Keratinocyte (primary cell): ENCODE data around the gene XPNPEP2. TPM values are rescaled to one million over a fixed set of nuclear protein-coding genes. Genes with fewer than 3 reads are reported as not detected.

ENCODE experiments used
- DNase-seq: peaks from one replicate; pipeline ENCODE4 v3.0.0-alpha.2; 2011; ENCODE audit warnings: low read depth, missing footprints, low spot score
- FAIRE-seq: peaks from 2 replicates; lab custom pipeline; 2011; peaks lifted over from hg19 to GRCh38; lab: Jason Lieb, UNC
- H2AFZ ChIP-seq: 2 replicates; pipeline ENCODE4 v1.6.0; 2012; ENCODE audit warnings: low read length, control low read depth, inconsistent platforms; ENCODE audit not compliant: control insufficient read depth
- H3K27ac ChIP-seq: 2 replicates; pipeline ENCODE4 v1.5.1; 2011; ENCODE audit warnings: low read length; ENCODE audit not compliant: control insufficient read depth, insufficient read depth
- H3K27me3 ChIP-seq: 3 replicates; pipeline ENCODE4 v1.6.0; 2011; ENCODE audit warnings: low read length; ENCODE audit not compliant: control insufficient read depth, insufficient read depth; ENCODE audit errors: extremely low read depth
- H3K36me3 ChIP-seq, 2 experiments: 2 replicates in 1 of 2; 3 replicates in 1 of 2; pipeline ENCODE4 v1.5.1; 2011; ENCODE audit warnings: low read length in 2 of 2, mild to moderate bottlenecking in 1 of 2; ENCODE audit not compliant: control insufficient read depth in 2 of 2, insufficient read depth in 2 of 2; ENCODE audit errors: extremely low read depth in 1 of 2
- H3K4me1 ChIP-seq: 3 replicates; pipeline ENCODE4 v1.5.1; 2011; ENCODE audit warnings: low read length; ENCODE audit not compliant: control insufficient read depth, insufficient read depth; ENCODE audit errors: extremely low read depth
- H3K4me2 ChIP-seq: 3 replicates; pipeline ENCODE4 v1.6.0; 2011; ENCODE audit warnings: low read depth, low read length; ENCODE audit not compliant: control insufficient read depth, insufficient read depth; ENCODE audit errors: extremely low read depth
- H3K4me3 ChIP-seq, 3 experiments: fragments of 200-600 bp in 1 of 3; sonication (generic) in 1 of 3; 2 replicates in 2 of 3; 3 replicates in 1 of 3; pipeline ENCODE4 v1.5.1; 2011 to 2016; ENCODE audit warnings: low read length in 3 of 3, mild to moderate bottlenecking in 3 of 3, control low read depth in 2 of 3, inconsistent platforms in 1 of 3, low read depth in 1 of 3, mixed read lengths in 1 of 3, mixed run types in 1 of 3, moderate library complexity in 1 of 3; ENCODE audit not compliant: control insufficient read depth in 2 of 3, insufficient read depth in 2 of 3; ENCODE audit errors: extremely low read depth in 1 of 3
- H3K79me2 ChIP-seq: 2 replicates; pipeline ENCODE4 v1.6.0; 2012; ENCODE audit warnings: low read length; ENCODE audit not compliant: control insufficient read depth, insufficient read depth
- H3K9ac ChIP-seq: 3 replicates; pipeline ENCODE4 v1.6.0; 2011; ENCODE audit warnings: low read length; ENCODE audit not compliant: control insufficient read depth, insufficient read depth; ENCODE audit errors: extremely low read depth
- H3K9me1 ChIP-seq: 3 replicates; pipeline ENCODE4 v1.6.0; 2011; ENCODE audit warnings: low read length; ENCODE audit not compliant: control insufficient read depth, insufficient read depth; ENCODE audit errors: extremely low read depth
- H3K9me3 ChIP-seq: 2 replicates; pipeline ENCODE4 v1.5.1; 2012; ENCODE audit warnings: low read depth, low read length; ENCODE audit not compliant: control insufficient read depth
- H4K20me1 ChIP-seq: 3 replicates; pipeline ENCODE4 v1.6.0; 2011; ENCODE audit warnings: low read length; ENCODE audit not compliant: control insufficient read depth, insufficient read depth; ENCODE audit errors: extremely low read depth
- EZH2 ChIP-seq: IDR thresholded peaks from one replicate; pipeline ENCODE4 v1.6.1; 2012; ENCODE audit warnings: inconsistent platforms, mild to moderate bottlenecking, low read length, moderate library complexity
- dilution Hi-C: fragments of 300-500 bp; cut with MboI; formaldehyde crosslinking; loops from one replicate; pipeline ENCODE4 v1.7.0; 2020; ENCODE audit warnings: low sequenced_read_pairs; ENCODE audit not compliant: extremely low pct_ligation_motif_present
- polyA plus RNA-seq, 5 experiments: library from polyadenylated mRNA; depleted of rRNA in 3 of 5; stranded (reverse) in 3 of 5; stranded (forward) in 1 of 5; unstranded in 1 of 5; fragments of >200 nt; gene quantifications; 1 replicate in 1 of 5; 2 replicates in 3 of 5; 3 replicates in 1 of 5; pipeline versions ENCODE4 v1.2.1 to v1.2.3, GENCODE V29; 2011 to 2012; ENCODE audit warnings: missing spikeins in 2 of 5, low read depth in 1 of 5, low replicate concordance in 1 of 5
- TF ChIP-seq, protein P1 (sequence below), 3 experiments: IDR thresholded peaks in 1 of 3; conservative IDR thresholded peaks in 1 of 3; optimal IDR thresholded peaks in 1 of 3; 2 replicates in 2 of 3; 3 replicates in 1 of 3; pipeline versions ENCODE3 to v1.5.1; 2011; ENCODE audit warnings: low read length in 3 of 3, mild to moderate bottlenecking in 3 of 3, moderate library complexity in 2 of 3, control low read depth in 1 of 3, inconsistent platforms in 1 of 3; ENCODE audit not compliant: insufficient read depth in 2 of 3; ENCODE audit errors: extremely low read depth in 1 of 3

The XPNPEP2 gene
- polyA plus RNA-seq, 1 donor (not counting 4 experiments of a cell fraction or from before 2014, with no cell fraction given): not detected

DNA sequence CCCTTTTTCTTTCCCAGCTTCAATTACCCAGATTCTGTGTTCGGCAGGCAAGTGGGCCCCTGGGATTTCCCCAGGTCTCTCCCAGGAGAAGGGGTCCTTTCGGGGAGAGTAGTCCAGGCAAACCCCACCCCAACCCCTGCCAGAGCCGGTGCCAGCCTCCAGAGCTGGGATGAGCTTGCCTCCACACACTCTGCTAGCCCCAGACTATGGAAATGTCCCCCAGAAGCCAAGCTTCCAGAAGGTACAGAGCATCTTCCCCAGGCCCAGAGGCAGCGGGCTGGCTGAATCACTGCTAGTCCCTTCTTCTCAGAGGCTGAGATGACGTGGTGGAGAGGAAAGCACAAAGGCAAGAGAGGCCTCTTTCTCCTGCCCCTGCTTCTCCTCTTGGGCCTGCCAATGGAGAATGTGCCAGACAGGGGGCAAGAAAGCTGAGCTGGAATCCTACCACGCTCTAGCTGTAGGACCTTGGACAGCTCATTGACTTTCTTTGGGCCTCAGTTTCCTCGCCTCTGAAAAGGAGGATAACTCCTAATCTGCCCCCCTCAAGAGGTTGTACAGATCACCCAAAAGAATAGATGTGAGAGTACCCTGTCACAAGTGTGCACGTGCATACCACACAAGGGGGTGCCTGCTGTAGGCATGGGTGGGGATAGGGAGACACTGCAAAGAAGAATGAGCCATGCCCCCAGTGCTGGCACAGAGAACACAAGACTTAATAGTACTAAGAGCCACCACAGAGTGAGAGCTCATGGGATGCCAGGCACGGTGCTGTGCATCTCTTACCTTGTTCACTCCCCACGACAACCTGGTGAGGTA, 43.1 kb downstream of the XPNPEP2 start:
- no peak for FAIRE-seq

DNA sequence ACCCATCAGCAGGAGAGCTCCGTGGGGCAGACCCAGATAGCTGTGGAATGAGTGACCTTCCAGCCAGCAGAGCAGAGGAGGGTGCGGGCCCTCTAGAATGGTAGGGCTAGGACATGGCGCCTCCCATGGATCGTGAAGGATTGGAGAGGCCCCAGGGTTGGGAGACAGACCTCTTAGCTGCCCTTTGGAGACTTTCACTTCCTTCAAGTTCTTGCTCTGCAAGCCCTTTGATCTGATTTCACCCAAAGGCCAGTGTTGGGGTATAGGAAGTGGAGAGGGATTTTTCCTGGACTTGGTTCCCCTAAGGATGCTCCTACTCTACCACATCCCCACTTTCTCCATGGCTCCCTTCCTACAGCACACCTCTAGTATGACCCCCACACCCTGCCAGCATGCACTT, 43.9 kb downstream of the XPNPEP2 start:
- TF ChIP-seq EZH2: no peak
- TF ChIP-seq, protein P1, sequence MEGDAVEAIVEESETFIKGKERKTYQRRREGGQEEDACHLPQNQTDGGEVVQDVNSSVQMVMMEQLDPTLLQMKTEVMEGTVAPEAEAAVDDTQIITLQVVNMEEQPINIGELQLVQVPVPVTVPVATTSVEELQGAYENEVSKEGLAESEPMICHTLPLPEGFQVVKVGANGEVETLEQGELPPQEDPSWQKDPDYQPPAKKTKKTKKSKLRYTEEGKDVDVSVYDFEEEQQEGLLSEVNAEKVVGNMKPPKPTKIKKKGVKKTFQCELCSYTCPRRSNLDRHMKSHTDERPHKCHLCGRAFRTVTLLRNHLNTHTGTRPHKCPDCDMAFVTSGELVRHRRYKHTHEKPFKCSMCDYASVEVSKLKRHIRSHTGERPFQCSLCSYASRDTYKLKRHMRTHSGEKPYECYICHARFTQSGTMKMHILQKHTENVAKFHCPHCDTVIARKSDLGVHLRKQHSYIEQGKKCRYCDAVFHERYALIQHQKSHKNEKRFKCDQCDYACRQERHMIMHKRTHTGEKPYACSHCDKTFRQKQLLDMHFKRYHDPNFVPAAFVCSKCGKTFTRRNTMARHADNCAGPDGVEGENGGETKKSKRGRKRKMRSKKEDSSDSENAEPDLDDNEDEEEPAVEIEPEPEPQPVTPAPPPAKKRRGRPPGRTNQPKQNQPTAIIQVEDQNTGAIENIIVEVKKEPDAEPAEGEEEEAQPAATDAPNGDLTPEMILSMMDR (optimal IDR thresholded peaks at IDR 0.05 in 1 of 3, IDR thresholded peaks at IDR 0.05 in 1 of 3, conservative IDR thresholded peaks at IDR 0.05 in 1 of 3; ENCODE audit: extremely low read depth in 1 of 3, insufficient read depth in 2 of 3, low read length in 3 of 3): no peak
- H3K4me3 ChIP-seq: no peak overlapping the region
- no peaks in the 10 kb centered on the region for H3K9me1 ChIP-seq
- H3K79me2 ChIP-seq: no peaks in the 10 kb centered on the region
- DNase-seq: no peak
- no peak overlapping the region for H3K9ac ChIP-seq
- no peaks in the 10 kb centered on the region for H4K20me1 ChIP-seq
- H3K27me3 ChIP-seq: peaks cover 6% of the 10 kb centered on the region
- H2AFZ ChIP-seq: no peak overlapping the region
- H3K36me3 ChIP-seq: no peaks in the 10 kb centered on the region
- H3K27ac ChIP-seq: no peak overlapping the region
- H3K9me3 ChIP-seq: no peaks in the 10 kb centered on the region
- FAIRE-seq: no peak
- no peaks in the 10 kb centered on the region for H3K4me1 ChIP-seq
- dilution Hi-C loops: no loop called here
- no peak overlapping the region for H3K4me2 ChIP-seq

More for the DNA sequence above, 43.1 kb downstream of the XPNPEP2 start:
- Histone ChIP-seq H3K79me2 (no peaks in the 10 kb centered on the region), H3K4me3 (no peak overlapping the region), H3K9ac (no peak overlapping the region), H2AFZ (no peak overlapping the region), H3K27ac (no peak overlapping the region), H3K27me3 (peaks cover 6% of the 10 kb centered on the region), H4K20me1 (no peaks in the 10 kb centered on the region), H3K4me1 (no peaks in the 10 kb centered on the region), H3K4me2 (no peak overlapping the region), H3K9me1 (no peaks in the 10 kb centered on the region), H3K36me3 (no peaks in the 10 kb centered on the region), H3K9me3 (no peaks in the 10 kb centered on the region)
- DNase-seq: no peak
- dilution Hi-C loops: no loop called here
- no peak for TF ChIP-seq EZH2
- TF ChIP-seq, protein P1 (optimal IDR thresholded peaks at IDR 0.05 in 1 of 3, IDR thresholded peaks at IDR 0.05 in 1 of 3, conservative IDR thresholded peaks at IDR 0.05 in 1 of 3; ENCODE audit: extremely low read depth in 1 of 3, insufficient read depth in 2 of 3, low read length in 3 of 3): no peak
